IPS DF 4.7 (cell line): Measurements from ENCODE around the gene ZNF124.
"Not testable (repeated sequence)": the region's sequence is repeated elsewhere in the genome, so short reads cannot be mapped to it uniquely, and the experiment has no call there.

Source experiments
- DNase-seq: peaks from one replicate; pipeline ENCODE4 v3.0.0-alpha.2; 2013; ENCODE audit warnings: low spot score; ENCODE audit errors: extremely low read depth

Gene ZNF124

GRCh38 chr1:247171875-247172563, at the start of gene ZNF124:
Gene ZNF124 (minus strand): TSS chr1:247172020. CDS start chr1:247171877, 143 bp downstream.
- DNase-seq = not testable (repeated sequence)

GRCh38 chr1:247220280-247220679, 48.5 kb upstream of the ZNF124 start:
- DNase-seq = not testable (repeated sequence)

GRCh38 chr1:247218121-247218651, 46.4 kb upstream of the ZNF124 start:
- DNase-seq = no peak

GRCh38 chr1:247216261-247216660, 44.4 kb upstream of the ZNF124 start:
- no peak for DNase-seq

- no peak for DNase-seq
Measured at GRCh38 chr1:247212627-247213617, 41.1 kb upstream of the ZNF124 start.

GRCh38 chr1:247212012-247212411, 40.2 kb upstream of the ZNF124 start:
- DNase-seq = no peak

- DNase-seq = no peak
Measured at GRCh38 chr1:247211339-247211738, 39.5 kb upstream of the ZNF124 start.

GRCh38 chr1:247210376-247211117, 38.7 kb upstream of the ZNF124 start:
- DNase-seq = peak; percentile 69

- no peak for DNase-seq
Measured at GRCh38 chr1:247210062-247210375, 38.2 kb upstream of the ZNF124 start.

GRCh38 chr1:247209396-247209795, 37.6 kb upstream of the ZNF124 start:
- DNase-seq = no peak

- DNase-seq = no peak
Measured at GRCh38 chr1:247204177-247204647, 32.4 kb upstream of the ZNF124 start.

GRCh38 chr1:247198781-247199180, 27.0 kb upstream of the ZNF124 start:
- no peak for DNase-seq

GRCh38 chr1:247193958-247194357, 22.1 kb upstream of the ZNF124 start:
- DNase-seq = no peak

GRCh38 chr1:247189981-247190798, 18.4 kb upstream of the ZNF124 start:
- no peak for DNase-seq

- DNase-seq = no peak
Measured at GRCh38 chr1:247185667-247186066, 13.8 kb upstream of the ZNF124 start.

GRCh38 chr1:247184254-247184653, 12.4 kb upstream of the ZNF124 start:
- DNase-seq = no peak

GRCh38 chr1:247182994-247183393, 11.2 kb upstream of the ZNF124 start:
- no peak for DNase-seq

GRCh38 chr1:247180581-247180980, 8.8 kb upstream of the ZNF124 start:
- no peak for DNase-seq

- no peak for DNase-seq
Measured at GRCh38 chr1:247177755-247178154, 5.9 kb upstream of the ZNF124 start.

GRCh38 chr1:247175458-247175857, 3.6 kb upstream of the ZNF124 start:
- DNase-seq = no peak

- DNase-seq = no peak
Measured at GRCh38 chr1:247173431-247173830, 1.6 kb upstream of the ZNF124 start.
